C1 segment of cervical spinal cord (tissue), 14 donors: ENCODE data around the gene KLHL2.
"Not testable (repeated sequence)": the region's sequence is repeated elsewhere in the genome, so short reads cannot be mapped to it uniquely, and the experiment has no call there.

Experiments
- DNase-seq, 14 donors: peaks; one replicate each; lab custom pipeline; 2025; lab: John Stamatoyannopoulos, UW

The KLHL2 gene

DNA sequence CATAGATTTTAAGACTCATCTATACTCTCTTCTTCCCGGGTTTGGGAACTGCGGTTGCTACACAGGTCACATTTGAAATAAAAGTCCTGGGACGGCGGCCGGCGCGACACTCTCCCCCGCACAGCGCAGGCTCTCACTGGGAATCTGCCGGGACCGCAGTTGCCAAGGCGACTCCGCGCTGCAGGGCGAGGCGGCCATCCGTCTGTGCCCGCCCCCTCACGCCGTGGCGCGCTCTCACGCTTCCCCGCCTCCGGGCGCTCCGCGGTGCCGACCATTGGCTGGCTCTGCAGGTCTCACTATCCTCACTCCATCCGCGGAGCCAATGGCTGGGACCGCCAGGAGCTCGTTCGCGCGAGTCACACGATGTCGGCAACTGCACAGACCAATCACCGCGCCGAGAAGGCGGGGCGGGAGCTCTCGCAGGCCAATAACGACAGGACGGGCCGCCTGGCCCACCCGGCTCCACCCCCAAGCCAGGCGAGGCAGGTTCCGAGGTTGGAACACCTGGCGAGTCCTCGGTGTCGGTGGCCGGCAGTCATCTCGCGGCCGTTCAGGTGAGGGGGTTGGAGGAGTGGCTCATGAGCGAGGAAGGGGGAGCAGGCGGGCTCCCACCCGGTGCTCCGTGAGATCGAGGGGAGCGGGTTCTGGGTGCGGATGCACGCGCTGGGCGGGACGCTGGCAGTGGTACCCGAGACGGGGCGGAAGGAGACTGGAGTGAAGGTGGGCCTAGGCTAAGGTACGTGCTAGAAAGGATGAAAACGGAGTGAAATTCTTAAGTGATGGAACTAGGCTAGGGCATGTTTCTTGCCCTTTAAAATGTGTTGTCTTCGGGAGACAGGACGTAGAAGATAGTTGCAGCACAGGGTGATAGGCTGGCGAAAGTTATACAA lies 120.1 kb downstream of the KLHL2 start, which contains the start of gene MSMO1:
MSMO1 (plus strand) TSS at position 459 of the 890 bp plus-strand sequence. CDS start 5,702 bp downstream, outside the sequence.
- peak; percentile 90 to 99 (median 98) for DNase-seq

DNA sequence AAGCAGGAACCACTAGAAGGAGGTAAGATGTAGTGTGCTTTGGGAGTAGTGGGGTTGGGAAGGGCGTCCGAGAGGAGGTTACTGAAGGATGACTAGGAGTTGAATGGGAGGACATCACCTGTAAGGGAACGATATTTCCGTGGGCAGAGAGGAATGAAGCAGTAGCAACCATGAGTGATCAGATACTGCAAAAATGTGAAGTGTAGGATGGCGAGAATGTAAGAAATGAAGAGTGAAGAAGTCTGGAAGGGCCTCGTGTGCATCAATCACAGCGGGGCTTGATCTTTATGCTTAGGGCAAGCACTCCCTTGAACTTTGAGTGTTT lies 120.7 kb downstream of the KLHL2 start:
- peak in 4 of 14 donors; percentile 25 to 58 (median 52) for DNase-seq

DNA sequence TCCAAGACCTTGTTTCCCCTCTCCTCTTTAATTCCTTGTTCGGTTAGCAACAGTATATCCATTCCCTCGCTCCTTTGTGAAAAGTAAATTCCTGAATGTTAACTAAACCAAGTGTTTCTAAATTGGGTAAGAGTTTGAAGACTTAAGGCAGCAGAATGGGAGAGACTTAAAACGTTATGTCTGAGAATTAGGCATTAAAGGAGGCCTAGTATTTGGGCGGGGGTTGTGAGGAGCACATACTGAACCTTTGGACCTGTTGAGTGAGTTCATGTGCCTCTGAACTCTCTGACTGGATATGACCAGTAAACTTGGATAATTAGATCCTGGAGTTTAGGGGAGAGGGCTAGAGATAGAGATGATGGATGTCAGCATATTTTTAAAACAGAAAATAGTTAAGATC lies 121.3 kb downstream of the KLHL2 start:
- DNase-seq = no peak

DNA sequence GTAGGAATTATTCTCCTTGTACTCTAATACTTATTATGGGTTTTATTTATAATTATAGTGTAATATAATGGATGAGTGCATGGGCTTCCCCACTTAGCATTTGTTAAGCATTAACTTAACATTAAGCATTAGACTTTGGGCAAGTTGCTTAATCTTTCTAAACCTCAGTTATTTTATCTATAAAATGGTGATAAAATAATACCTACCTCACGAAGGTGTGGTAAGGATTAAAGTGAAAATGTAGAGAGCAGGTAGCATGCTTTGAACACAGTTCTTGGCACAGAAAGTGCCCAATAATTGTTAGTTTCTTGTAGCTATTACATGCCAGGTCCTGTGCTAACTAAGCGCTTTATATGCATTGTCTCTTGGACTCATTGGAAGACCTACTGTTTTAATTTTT lies 122.7 kb downstream of the KLHL2 start:
- no peak for DNase-seq

DNA sequence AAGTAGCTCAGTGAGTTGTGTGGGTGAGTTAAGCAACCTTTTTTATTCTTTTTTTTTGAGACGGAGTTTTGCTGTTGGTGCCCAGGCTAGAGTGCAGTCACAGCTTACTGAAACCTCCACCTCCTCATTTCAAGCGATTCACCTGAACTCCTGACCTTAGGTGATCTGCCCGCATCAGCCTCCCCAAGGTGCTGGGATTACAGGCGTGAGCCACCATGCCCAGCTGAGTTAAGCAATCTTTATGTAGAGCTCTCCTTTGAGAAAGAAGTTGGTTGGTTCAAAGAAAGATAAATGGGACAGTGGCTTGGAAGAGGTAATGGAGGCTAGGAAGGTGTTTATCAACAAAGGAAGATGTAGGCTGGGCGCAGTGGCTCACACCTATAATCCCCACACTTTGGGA lies 123.3 kb downstream of the KLHL2 start:
- no peak for DNase-seq

DNA sequence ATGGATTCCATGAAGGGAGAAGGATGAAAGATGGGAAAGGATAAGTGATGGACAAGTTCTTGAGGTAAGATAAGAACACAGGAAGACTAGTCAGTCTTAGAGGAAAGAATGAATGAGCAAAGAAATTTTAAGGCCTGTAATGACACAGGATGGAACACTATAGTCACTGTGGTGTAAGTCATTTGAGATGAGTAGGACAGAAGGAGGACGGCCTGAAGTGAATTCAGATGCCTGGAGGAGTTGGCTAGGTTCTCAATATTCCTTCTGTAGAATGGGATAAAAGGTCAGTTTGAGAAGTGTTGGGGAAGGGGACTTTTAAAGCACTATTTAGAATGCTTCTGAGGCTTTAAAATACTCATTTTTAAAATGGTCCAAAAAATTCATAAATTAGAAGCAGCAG lies 124.0 kb downstream of the KLHL2 start:
- DNase-seq = no peak

DNA sequence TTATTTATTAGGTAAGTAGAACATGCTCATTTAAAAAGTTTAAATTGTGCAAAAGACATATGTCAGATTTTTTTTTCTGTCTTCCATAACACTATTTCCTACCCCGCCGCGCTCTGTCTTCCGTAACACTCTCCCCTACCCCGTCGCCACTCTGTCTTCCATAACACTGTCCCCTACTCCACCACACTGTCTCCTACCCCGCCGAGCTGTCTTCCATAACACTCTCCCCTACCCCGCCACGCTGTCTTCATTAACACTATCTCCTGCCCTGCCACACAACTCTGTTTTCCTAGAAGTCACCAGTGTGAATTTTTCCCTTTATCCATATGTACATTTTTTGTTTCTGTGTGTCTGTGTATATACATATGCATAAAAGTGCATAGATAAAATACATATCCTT lies 124.5 kb downstream of the KLHL2 start:
- no peak for DNase-seq

DNA sequence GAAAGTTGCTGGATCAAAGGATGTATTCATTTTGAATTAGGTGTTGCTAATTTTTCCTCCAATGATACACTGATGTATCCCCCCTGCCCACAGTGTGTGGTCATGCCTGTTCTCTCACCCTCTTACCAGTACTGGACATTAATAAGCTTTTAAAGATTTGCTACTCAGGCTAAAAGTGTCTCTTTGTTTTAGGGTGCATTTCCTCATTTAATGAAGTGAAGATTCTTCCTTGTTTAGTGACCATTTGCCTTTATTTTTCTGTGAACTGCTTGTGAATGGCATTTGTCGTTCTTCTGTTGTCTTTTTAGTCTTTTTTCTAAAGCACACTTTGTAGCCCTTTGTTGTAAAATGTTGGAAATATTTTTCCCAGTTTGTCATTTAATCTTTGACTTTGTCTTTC lies 125.1 kb downstream of the KLHL2 start:
- DNase-seq = no peak

DNA sequence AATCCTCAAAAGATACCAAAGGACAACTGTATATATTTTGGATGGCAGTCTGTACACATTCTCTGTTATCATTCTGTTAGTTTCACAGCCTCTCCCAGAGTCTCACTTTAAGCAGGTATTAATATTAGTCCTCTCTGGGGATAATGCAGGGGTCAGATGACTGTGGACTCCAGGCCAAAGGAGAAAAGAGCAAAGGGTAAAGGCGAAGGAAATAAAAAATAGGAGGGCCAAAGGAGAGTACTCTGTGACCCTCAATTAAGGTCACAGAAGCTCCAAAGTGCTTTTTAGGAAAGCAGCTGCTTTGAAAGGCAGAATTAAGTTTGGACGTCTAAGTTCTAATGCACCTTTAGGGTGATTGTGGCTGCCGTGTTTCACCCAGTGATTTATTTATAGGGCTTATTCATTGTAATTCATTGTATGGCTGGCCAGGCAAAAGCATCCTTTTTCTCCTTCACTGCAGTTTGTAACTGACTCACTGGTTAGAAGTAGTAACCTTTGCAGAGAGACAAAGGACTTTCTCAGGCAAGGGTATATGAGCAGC lies 127.9 kb downstream of the KLHL2 start:
- no peak for DNase-seq

DNA sequence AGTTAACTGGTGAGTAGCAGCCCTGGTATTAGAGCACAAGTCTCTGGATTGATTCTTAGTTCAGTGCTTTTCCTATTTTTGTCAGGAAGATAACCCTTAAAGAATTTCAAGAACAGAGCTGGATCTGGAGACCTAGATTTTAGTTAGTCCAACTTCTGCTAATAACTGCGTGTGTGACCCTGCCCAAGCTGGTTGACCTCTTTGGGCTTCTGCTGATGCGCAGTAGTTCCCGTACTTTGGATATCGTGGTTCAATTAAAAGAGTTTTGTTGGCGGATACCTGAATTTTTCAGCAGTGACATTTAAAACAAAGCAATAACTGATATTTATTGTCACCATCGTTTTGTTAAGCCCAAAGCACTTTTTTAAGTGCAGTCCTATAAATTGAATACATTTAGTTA lies 129.4 kb downstream of the KLHL2 start:
- no peak for DNase-seq

DNA sequence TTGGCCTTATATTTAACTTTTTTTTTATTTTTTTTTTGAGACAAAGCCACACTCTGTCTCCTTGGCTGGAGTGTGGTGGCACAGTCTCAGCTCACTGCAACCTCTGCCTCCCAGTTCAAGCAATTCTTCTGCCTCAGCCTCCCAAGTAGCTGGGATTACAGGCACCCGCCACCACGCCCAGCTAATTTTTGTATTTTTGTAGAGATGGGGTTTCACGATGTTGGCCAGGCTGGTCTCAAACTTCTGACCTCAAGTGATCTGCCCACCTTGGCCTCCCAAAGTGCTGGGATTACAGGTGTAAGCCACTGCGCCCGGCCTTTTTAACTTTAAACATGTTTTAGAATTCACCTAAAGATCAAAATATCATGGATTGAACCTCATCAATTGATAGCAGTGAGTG lies 135.0 kb downstream of the KLHL2 start:
- not testable (repeated sequence) for DNase-seq

DNA sequence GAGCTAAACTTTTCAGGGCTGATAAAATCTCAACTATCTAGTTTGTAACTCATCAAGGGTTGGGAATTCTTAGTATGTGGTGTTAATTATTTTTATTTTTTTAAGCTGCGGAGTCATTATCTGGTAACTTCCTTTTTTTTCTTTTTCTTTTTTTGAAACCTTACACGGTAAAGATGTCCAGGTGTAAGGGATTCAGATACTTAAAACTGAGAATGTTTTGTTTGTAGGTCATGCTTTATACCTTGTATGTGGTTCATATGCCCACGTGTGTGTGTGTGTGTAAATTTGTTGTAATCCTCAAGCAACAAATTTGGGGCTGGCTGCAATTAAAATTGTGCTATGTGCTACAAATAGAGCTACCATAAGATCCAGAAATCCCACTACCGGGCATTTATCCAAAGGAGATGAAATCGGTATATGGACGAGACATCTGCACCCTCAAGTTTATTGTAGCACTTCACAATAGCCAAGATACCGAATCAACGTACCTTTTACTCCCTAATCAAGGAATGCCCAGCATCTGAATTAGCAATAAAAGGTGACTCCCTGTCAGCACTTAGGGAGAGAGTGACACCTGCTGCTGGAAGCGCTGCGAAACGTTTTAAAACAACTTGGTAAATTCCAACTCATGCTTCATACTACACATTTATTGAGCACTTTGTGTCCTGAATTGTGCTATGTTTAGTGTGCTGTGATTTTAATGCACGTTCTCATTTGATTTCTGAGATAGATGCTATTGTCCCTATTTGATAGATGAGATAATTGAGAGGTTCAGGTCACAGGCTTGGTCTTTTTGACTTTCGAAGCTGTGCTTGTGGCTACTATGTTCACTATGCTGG lies 136.2 kb downstream of the KLHL2 start:
- no peak for DNase-seq

DNA sequence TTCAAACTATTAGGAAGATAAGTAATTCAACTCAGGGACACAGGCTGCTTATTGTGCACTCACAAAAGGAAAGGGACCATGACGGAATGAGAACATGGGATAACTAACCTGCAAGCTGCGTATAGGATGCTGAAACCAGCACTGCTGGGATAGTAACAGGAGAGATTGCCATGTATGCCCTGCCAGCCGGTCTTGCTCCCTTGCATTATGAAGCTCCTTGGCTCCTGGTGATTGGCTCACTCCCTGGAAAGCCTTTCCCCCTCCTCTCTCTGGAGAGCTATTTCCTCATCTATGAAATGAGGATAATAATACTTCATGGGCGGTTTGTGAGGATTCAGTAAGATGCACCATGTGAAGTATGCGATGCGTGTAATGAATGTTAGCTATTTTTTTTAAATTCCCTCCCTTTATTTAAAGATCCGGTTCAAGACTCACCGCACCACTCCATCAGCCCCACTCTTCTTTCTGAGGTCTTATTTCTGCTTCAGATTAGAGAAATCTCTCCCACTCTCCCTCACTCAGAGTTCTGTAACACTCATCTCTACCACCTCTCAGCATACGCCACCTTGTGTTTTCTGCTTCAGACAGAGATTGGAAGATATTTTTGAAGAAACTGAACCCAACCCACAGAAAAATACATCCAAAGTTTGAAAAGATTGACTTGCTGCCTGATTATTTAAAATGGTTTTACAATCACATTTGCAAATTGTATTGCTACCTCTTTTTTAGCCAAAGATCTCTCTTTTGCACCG lies 138.5 kb downstream of the KLHL2 start:
- no peak for DNase-seq

DNA sequence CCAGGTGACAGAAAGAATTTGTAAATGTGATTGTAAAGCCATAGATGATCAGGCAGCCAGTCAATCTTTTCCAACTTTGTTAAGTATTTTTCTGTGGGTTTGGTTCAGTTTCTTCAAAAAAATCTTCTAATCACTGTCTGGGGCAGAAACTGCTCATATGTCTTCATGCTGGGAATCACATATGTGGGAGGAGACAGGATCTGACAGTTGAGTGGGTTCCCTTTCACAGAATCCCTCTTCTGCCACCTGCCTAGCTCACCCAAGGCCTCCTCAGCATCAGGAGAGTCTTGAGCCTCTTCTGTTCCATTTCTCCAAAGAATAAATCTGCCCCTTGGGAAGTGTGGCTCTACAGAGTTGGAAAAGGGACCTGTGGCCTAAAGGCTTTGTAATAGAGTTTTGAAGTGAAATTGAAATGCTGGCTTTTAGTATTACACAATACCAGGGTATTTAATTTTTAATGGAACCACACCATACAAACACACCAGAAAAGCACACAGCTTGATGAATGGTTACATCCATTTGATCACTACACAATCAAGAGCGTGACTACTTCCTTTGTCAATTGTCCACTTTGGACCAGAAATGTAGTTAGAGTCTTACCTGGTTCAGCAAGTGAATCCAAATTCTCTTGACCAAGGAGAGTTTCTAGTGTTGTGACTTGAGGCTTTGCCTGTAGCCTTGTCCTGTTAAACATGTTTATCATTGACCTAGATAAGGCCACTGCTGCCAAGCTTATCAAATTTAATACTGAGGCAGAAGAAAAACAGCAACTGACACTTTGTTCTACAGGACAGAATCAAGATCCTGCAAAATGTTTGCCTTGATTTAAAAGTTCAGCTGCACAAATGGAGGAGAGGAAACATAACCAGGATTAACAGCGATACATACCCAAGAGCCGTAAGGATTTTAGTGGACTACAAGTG lies 140.5 kb downstream of the KLHL2 start:
- no peak for DNase-seq

DNA sequence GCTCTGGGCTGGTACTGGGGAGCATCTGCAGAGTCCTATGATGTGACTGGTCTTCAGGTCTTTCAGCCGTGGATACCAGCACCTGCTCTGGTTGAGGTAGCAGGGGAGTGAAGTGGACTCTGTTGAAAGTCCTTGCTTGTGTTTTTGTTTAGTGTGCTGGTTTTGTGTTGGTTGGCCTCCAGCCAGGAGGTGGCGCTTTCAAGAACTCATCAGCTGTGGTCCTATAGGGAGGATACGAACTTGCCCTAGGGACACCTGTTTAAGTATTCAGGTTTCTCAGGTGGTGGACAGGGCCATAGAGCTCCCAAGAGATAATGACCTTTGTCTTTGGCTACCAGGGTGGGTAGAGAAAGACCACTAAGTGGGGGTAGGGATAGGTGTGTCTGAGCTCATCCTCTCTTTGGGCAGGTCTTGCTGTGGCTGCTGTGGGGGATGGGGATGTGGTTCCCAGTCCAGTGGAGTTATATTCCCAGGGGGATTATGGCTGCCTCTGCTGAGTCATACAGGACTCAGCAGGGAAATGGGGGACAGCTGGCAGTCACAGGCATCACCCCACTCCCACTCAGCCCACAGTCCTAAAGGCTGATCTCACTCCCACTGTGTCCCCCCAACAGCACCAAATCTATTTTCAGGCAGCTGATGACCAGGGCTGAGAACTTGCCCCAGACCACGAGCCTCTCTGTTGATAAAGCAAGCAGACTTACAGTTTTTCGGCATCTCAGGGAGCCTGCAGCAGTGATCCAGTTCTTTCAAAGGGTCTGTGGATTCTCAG lies 144.2 kb downstream of the KLHL2 start:
- no peak for DNase-seq

DNA sequence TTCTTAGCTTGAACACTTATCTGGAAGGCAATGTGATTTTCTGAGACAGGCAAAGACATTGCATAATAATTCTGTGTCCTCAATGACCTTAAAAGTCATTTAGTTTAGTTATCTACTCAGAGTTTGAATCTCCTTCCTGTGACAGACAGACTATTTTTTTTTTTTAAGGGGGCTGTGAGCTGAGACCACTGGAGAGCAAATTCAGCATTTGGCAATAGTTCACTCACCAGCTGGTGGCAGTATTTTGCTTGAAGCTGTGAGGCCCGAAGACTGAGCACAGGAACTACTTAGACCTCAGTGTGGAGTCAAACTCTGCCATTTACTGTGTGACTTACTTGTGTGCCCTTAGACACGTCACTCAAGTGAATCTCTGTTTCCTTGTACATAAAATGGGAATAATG lies 148.5 kb downstream of the KLHL2 start:
- peak in 4 of 14 donors; percentile 5 to 13 (median 9) for DNase-seq

DNA sequence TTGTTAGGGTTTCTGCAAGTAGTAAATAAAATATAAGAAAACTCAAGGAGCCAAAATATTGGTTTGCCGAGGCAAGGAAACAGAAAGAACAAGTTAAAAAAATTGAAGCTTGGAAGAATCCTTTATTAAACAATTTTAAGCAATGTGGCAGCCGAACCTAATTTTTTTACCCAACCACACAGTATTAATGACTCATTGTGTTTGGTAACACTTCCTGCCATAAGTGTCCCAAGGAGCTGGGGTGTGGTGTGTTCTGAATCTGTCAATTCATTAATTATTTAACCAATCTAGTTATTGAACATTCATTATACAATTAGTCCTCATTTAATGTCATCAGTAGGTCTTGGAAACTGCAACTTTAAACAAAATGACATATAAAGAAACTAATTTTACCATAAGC lies 152.1 kb downstream of the KLHL2 start:
- DNase-seq = no peak

DNA sequence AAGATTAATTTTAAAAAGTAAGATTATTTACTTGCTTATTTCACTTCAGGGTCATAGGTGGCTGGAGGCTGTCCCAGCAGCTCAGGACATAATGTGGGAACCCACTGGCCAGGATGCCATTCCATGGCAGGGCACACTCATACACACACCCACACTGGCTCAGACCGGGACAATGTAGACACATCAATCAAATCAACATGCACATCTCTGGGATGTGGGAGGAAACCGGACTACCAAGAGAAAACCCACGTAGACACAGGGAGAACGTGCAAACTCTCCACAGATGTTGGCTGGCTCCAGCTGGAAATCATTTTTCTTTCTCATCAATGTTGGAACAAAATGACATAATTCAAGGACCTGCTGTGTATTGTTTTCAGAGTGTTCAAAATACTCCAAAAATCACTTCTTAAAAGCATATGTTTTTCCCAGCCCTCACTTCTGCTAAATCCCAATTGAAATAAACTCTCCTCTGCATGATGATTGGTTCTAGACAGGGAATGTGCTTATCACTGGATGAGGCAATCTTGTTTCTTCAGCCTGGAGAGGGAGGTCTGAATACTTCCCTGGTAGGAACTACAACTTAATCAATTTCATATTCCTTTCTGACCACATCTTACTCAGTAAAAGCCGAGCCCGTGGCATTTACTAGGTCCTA lies 152.8 kb downstream of the KLHL2 start:
- DNase-seq = no peak

DNA sequence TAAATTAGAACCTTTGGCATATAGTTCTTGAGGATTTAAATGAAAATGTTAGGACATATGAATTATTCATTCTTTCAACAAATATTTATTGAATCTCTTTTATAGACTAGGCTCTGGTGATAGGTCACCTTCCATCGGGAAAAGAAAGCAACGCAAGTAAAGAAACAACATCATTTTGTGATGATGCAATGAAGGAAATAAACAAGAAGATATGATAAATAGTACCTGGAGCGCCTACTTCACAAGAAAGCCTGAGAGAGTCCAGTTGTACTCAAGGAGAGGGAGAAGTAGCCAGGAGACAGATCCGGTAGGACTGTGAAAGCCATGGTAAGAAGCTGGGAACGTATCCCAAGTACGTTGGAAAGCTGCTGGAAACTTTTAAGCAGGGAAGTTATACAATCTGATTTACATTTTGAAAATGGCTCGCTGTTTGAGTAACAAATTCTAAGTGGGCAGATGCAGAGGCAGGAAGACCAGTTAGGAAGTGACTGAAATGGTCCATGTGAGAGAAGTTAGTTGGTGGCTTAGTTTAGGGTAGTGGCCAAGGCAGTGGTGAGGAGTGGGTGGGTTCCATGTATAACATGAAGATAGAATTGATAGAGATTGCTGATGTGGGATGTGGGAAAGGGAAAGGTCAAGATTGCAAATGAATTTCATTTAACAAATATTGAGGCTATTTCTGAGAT lies 153.8 kb downstream of the KLHL2 start:
- DNase-seq = no peak
